Stomach smooth muscle (tissue), 2 donors: ENCODE measurements around the gene CD276.

Experiments
- H3K27ac ChIP-seq: one replicate; pipeline ENCODE4 v1.7.0; 2013; ENCODE audit warnings: mild to moderate bottlenecking, low read length, inconsistent platforms
- H3K27me3 ChIP-seq, 2 donors: one replicate each; pipeline ENCODE4 v1.7.0; 2013; ENCODE audit warnings: low read length in 2 of 2; ENCODE audit not compliant: insufficient read depth in 2 of 2, control insufficient read depth in 1 of 2
- H3K36me3 ChIP-seq, 2 donors: one replicate each; pipeline ENCODE4 v1.7.0; 2013; ENCODE audit warnings: low read length in 2 of 2; ENCODE audit not compliant: control insufficient read depth in 2 of 2, insufficient read depth in 2 of 2
- H3K4me1 ChIP-seq: one replicate; pipeline ENCODE4 v1.7.0; 2013; ENCODE audit warnings: low read length; ENCODE audit not compliant: control insufficient read depth, insufficient read depth
- H3K4me3 ChIP-seq, 2 donors: one replicate each; pipeline ENCODE4 v1.7.0; 2013; ENCODE audit warnings: low read length in 2 of 2
- H3K9ac ChIP-seq, 2 donors: one replicate each; pipeline ENCODE4 v1.7.0; 2013; ENCODE audit warnings: low read length in 2 of 2, mild to moderate bottlenecking in 1 of 2
- H3K9me3 ChIP-seq, 2 donors: one replicate each; pipeline ENCODE4 v1.7.0; 2013; ENCODE audit warnings: low read length in 2 of 2; ENCODE audit not compliant: control insufficient read depth in 2 of 2
- donor health status: healthy.
- donor health status: Pancreatic carcinoma.

CD276 gene

DNA sequence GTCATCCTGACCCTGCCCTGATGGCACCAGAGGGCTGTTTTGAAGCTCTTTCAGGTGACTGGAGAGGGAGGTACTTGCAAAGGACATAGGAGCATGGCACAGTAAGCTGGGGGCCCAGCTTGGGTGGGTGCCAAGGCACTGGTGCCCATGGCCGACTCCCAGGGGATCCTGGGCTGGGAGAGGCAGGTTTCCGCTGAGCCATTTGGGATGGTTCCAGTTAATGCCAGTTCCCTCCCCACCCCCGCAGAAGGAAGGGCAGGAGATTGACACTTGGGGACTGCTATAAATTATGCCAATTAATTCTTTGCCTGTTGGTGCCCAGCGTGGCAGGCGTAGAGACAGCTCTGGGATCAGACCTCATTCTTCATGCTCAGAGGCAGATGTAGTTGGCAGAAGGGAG lies 26.1 kb downstream of the CD276 start:
- H3K27me3 ChIP-seq: no peaks in the 10 kb centered on the region
- H3K9ac ChIP-seq: no peak overlapping the region
- no peaks in the 10 kb centered on the region for H3K9me3 ChIP-seq
- H3K4me3 ChIP-seq: no peak overlapping the region
- H3K27ac ChIP-seq: no peak overlapping the region
- peaks cover 54 to 59% of the 10 kb centered on the region in 2 donors for H3K36me3 ChIP-seq
- peaks cover under 1% of the 10 kb centered on the region for H3K4me1 ChIP-seq

DNA sequence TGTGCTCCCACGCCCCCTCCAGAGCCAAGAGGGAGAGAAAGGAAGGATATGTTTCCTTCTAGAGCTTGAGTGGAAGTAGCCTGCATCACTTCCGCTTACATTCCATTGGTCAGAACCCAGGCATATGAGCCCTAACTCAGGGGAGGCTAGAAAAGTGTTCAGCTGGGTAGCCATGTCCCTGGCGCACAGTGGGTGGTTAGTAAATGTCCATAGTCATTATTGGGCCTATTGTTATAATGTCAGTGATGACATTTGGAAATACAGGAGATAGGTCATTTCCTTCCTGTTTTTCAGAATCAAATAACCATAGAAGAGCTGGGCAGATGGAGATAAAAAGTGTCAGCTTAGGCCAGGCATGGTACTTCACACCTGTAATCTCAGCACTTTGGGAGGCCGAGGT lies 27.3 kb downstream of the CD276 start:
- Histone ChIP-seq H3K9me3 (no peaks in the 10 kb centered on the region), H3K27ac (no peak overlapping the region), H3K27me3 (no peaks in the 10 kb centered on the region), H3K4me3 (no peak overlapping the region), H3K4me1 (no peaks in the 10 kb centered on the region), H3K36me3 (peaks cover 47 to 56% of the 10 kb centered on the region in 2 donors), H3K9ac (no peak overlapping the region)

GRCh38 chr15:73712107-73712506 lies 27.9 kb downstream of the CD276 start:
- peaks cover 44 to 50% of the 10 kb centered on the region in 2 donors for H3K36me3 ChIP-seq
- no peak overlapping the region for H3K27ac ChIP-seq
- no peak overlapping the region for H3K4me3 ChIP-seq
- no peaks in the 10 kb centered on the region for H3K27me3 ChIP-seq
- no peaks in the 10 kb centered on the region for H3K9me3 ChIP-seq
- H3K9ac ChIP-seq: no peak overlapping the region
- no peaks in the 10 kb centered on the region for H3K4me1 ChIP-seq

GRCh38 chr15:73714695-73715301 lies 30.6 kb downstream of the CD276 start:
- H3K27me3 ChIP-seq: no peaks in the 10 kb centered on the region
- H3K36me3 ChIP-seq: peaks cover 25 to 30% of the 10 kb centered on the region in 2 donors
- H3K9me3 ChIP-seq: no peaks in the 10 kb centered on the region
- H3K4me1 ChIP-seq: no peaks in the 10 kb centered on the region
- no peak overlapping the region for H3K9ac ChIP-seq
- H3K4me3 ChIP-seq: no peak overlapping the region
- H3K27ac ChIP-seq: no peak overlapping the region

- H3K9ac ChIP-seq: no peak overlapping the region
- H3K4me3 ChIP-seq: no peak overlapping the region
- no peaks in the 10 kb centered on the region for H3K9me3 ChIP-seq
- H3K27ac ChIP-seq: no peak overlapping the region
- H3K4me1 ChIP-seq: no peaks in the 10 kb centered on the region
- no peaks in the 10 kb centered on the region for H3K27me3 ChIP-seq
- H3K36me3 ChIP-seq: peaks cover 21 to 27% of the 10 kb centered on the region in 2 donors
Observed at GRCh38 chr15:73715417-73715816, 31.2 kb downstream of the CD276 start.

- H3K4me1 ChIP-seq: no peaks in the 10 kb centered on the region
- H3K9me3 ChIP-seq: no peaks in the 10 kb centered on the region
- no peak overlapping the region for H3K27ac ChIP-seq
- H3K9ac ChIP-seq: no peak overlapping the region
- H3K4me3 ChIP-seq: no peak overlapping the region
- H3K27me3 ChIP-seq: no peaks in the 10 kb centered on the region
- peaks cover 12 to 17% of the 10 kb centered on the region in 2 donors for H3K36me3 ChIP-seq
Observed at GRCh38 chr15:73716417-73716816, 32.2 kb downstream of the CD276 start.

- Histone ChIP-seq H3K36me3 (peaks cover 10 to 15% of the 10 kb centered on the region in 2 donors), H3K27me3 (peaks cover 0 to 2% of the 10 kb centered on the region in 2 donors), H3K9ac (no peak overlapping the region), H3K4me3 (no peak overlapping the region), H3K4me1 (no peaks in the 10 kb centered on the region), H3K27ac (no peak overlapping the region), H3K9me3 (no peaks in the 10 kb centered on the region)
Observed at GRCh38 chr15:73717206-73717605, 33.0 kb downstream of the CD276 start.

- peaks cover 0 to 2% of the 10 kb centered on the region in 2 donors for H3K27me3 ChIP-seq
- no peak overlapping the region for H3K9ac ChIP-seq
- no peaks in the 10 kb centered on the region for H3K9me3 ChIP-seq
- H3K4me3 ChIP-seq: no peak overlapping the region
- no peak overlapping the region for H3K27ac ChIP-seq
- no peaks in the 10 kb centered on the region for H3K4me1 ChIP-seq
- H3K36me3 ChIP-seq: peaks cover 10% of the 10 kb centered on the region in 2 donors
Observed at GRCh38 chr15:73717802-73718201, 33.6 kb downstream of the CD276 start.

DNA sequence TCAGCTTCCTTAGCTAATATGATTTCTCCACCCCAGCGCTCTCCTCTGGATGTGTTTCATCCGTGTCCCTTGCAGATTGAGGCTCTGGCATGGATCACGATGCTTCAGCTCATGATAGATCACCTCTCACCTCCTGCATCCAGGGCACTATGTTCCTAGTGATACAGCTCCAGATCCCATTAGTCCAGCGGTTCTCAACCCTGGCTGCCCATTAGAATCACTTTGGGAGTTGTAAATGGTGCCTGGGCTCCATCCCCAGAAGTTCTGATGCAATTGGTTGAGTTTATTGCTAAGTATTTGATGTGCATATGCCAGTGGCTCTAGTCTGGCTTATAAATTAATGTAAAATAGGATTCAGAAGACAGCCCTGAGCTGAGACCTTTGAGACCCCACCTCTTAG lies 34.5 kb downstream of the CD276 start:
- Histone ChIP-seq H3K4me3 (no peak overlapping the region), H3K9me3 (no peaks in the 10 kb centered on the region), H3K27ac (no peak overlapping the region), H3K27me3 (peaks cover 0 to 2% of the 10 kb centered on the region in 2 donors), H3K9ac (no peak overlapping the region), H3K36me3 (peaks cover 1 to 4% of the 10 kb centered on the region in 2 donors), H3K4me1 (no peaks in the 10 kb centered on the region)

GRCh38 chr15:73722425-73722824 lies 38.2 kb downstream of the CD276 start:
- no peaks in the 10 kb centered on the region for H3K9me3 ChIP-seq
- H3K27ac ChIP-seq: no peak overlapping the region
- no peaks in the 10 kb centered on the region for H3K36me3 ChIP-seq
- no peak overlapping the region for H3K9ac ChIP-seq
- H3K4me1 ChIP-seq: no peaks in the 10 kb centered on the region
- no peak overlapping the region for H3K4me3 ChIP-seq
- H3K27me3 ChIP-seq: peaks cover 0 to 2% of the 10 kb centered on the region in 2 donors

DNA sequence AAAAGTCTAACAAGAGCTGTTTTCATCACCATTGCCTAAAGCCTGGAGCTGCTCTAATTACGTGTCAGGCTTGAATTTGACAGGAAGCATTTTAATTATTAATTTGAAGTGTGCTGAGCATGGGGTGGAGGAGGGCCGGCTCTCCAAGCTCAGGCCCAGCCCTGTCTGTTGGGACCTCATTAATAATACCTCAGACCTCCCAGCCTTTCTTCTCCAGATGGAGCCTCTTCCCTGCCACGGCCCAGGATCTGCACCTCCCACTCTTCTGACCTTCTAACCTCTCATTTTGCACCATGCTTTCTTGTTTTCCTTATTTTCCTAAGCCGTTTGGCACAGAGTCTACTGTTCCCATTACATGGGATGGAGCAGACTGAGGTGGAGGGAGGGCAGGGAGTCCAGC lies 39.0 kb downstream of the CD276 start:
- Histone ChIP-seq H3K9ac (no peak overlapping the region), H3K36me3 (no peaks in the 10 kb centered on the region), H3K4me3 (no peak overlapping the region), H3K4me1 (no peaks in the 10 kb centered on the region), H3K27ac (no peak overlapping the region), H3K9me3 (no peaks in the 10 kb centered on the region), H3K27me3 (peaks cover 0 to 2% of the 10 kb centered on the region in 2 donors)
